ENCODE results near the gene PID1.

DNA sequence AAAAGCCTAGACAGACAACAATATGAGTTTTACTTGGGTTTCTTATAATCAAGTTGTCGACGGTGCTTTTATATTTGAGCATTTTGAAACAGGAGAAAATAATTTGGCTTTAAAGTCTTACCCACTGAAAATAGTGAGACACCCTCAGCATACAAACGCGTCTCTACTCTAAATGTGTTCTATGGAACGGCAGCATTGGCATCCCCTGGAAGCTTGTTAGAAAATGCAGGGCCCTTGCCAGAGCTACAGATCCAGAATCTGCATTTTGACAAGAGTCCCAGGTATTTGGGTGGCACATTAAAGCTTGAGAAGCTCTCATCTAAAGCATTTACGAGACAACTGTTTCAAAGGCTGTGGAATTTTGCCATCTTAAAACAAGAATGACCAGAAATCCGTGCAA lies 163.5 kb downstream of the PID1 start:
- TF ChIP-seq, protein P1, sequence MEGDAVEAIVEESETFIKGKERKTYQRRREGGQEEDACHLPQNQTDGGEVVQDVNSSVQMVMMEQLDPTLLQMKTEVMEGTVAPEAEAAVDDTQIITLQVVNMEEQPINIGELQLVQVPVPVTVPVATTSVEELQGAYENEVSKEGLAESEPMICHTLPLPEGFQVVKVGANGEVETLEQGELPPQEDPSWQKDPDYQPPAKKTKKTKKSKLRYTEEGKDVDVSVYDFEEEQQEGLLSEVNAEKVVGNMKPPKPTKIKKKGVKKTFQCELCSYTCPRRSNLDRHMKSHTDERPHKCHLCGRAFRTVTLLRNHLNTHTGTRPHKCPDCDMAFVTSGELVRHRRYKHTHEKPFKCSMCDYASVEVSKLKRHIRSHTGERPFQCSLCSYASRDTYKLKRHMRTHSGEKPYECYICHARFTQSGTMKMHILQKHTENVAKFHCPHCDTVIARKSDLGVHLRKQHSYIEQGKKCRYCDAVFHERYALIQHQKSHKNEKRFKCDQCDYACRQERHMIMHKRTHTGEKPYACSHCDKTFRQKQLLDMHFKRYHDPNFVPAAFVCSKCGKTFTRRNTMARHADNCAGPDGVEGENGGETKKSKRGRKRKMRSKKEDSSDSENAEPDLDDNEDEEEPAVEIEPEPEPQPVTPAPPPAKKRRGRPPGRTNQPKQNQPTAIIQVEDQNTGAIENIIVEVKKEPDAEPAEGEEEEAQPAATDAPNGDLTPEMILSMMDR (IDR thresholded peaks at IDR 0.05) = no peak
- no peak for TF ChIP-seq POLR2A (IDR thresholded peaks at IDR 0.05)
